ENCODE results near the gene POGLUT2.

DNA sequence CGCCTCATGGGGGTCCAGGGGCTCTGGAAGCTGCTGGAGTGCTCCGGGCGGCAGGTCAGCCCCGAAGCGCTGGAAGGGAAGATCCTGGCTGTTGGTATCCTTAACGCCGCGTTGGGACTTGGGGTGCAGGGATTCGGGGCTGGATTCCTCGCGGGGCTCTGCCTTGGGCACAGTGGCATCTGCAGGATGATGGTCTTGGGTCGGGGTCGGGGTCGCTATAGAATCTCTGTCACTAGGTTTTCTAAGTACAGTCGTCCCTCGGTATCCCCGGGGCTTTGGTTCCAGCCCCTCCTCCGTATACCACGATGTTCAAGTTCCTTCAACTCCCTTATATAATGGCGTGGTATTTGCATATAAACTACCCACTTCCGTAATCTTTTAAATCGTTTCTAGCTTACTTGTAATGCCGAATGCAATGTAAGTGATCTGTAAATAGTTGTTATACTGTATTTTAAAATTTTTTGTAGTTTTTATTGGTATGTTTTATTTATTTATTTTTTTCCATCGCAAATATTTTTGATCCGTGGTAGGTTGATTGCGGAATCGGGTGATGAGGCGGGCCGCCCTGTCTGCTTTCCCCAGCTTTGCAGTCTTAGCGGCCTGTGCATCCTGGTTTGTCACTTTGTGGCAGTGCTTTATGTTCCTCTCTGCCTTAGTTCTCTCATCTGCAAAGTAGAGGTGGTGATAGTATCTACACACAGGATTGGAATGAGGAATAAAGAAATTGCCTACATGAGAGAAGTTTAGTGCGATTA is 47.7 kb upstream of the POGLUT2 start:
- TF ChIP-seq CTCF (optimal IDR thresholded peaks at IDR 0.05 in 1 of 3, IDR thresholded peaks at IDR 0.05 in 1 of 3, conservative IDR thresholded peaks at IDR 0.05 in 1 of 3; ENCODE audit: extremely low read depth in 1 of 3, insufficient read depth in 2 of 3, low read length in 3 of 3) (no peak), EZH2 (IDR thresholded peaks at IDR 0.05; ENCODE audit: low read length) (no peak)

All from keratinocyte (primary cell).